Testis (tissue), 3 donors: ENCODE measurements around the gene ATP6V0D1. TPM values are rescaled to one million over a fixed set of nuclear protein-coding genes. Genes with fewer than 3 reads are reported as not detected.
A peak's percentile ranks its signal among the peaks of the same experiment; 100 is the strongest.

Experiments used
- DNase-seq: peaks from one replicate; pipeline ENCODE4 v3.0.0-alpha.2; 2019
- H3K27ac ChIP-seq, 2 donors: fragments of 200-600 bp; sonication (generic); one replicate each; pipeline ENCODE4 v1.5.1; 2019
- H3K27me3 ChIP-seq: fragments of 200-600 bp; sonication (generic); one replicate; pipeline ENCODE4 v1.5.1; 2019
- H3K36me3 ChIP-seq: fragments of 200-600 bp; sonication (generic); one replicate; pipeline ENCODE4 v1.5.1; 2017; ENCODE audit warnings: low read depth; ENCODE audit errors: missing control alignments
- H3K4me1 ChIP-seq: fragments of 200-600 bp; sonication (generic); one replicate; pipeline ENCODE4 v1.5.1; 2019
- H3K4me3 ChIP-seq, 2 donors: fragments of 200-600 bp; sonication (generic); one replicate each; pipeline ENCODE4 v1.5.1; 2017 to 2019
- H3K9me3 ChIP-seq: fragments of 200-600 bp; sonication (generic); one replicate; pipeline ENCODE4 v1.5.1; 2017
- CTCF ChIP-seq, 3 experiments: fragments of 450-650 bp in 2 of 3; fragments of 200-600 bp in 1 of 3; sonication (generic) in 1 of 3; IDR thresholded peaks; one replicate each; pipeline ENCODE4 v1.5.1; 2016 to 2019; ENCODE audit warnings: antibody characterized with exemption in 3 of 3, mild to moderate bottlenecking in 2 of 3, moderate library complexity in 1 of 3
- POLR2A ChIP-seq: fragments of 450-650 bp; IDR thresholded peaks from one replicate; pipeline ENCODE4 v1.6.1; 2017; ENCODE audit warnings: antibody characterized with exemption, mild to moderate bottlenecking, moderate library complexity
- WGBS, 2 donors: methylation state at CpG; one replicate each; pipeline ENCODE4 v1.1.5; 2018; 5-methylcytosine and 5-hydroxymethylcytosine counted together
- intact Hi-C: fragments of 100-400 bp; cut with DNase I; formaldehyde crosslinking; loops from one replicate; pipeline ENCODE4 v1.15.1; 2023; ENCODE audit warnings: low total_unique reads
- polyA plus RNA-seq: library from polyadenylated mRNA; stranded (reverse); fragments of 350-450 nt; fragmentation: Illumina TruSeq; extraction: RNeasy Lipid Tissue Mini Kit (QIAGEN cat#74804); gene quantifications from one replicate; pipeline ENCODE4 v1.2.3, GENCODE V29; 2014; ENCODE audit warnings: low read depth, low replicate concordance; ENCODE audit not compliant: insufficient read depth
- total RNA-seq, 2 donors: library from RNA; depleted of rRNA; stranded (reverse); fragments of >200 nt; gene quantifications; one replicate each; pipeline ENCODE4 v1.2.3, GENCODE V29; 2016

The ATP6V0D1 gene
- total and polyA plus RNA-seq, 3 donors from 2014 or later, result 95.0 to 165 (median 135) TPM

GRCh38 chr16:67459861-67460150, 21.2 kb downstream of the ATP6V0D1 start:
- H3K4me3 ChIP-seq, result no peak overlapping the region
- peaks cover 82% of the 10 kb centered on the region for H3K4me1 ChIP-seq
- intact Hi-C loops, result no loop called here
- no peaks in the 10 kb centered on the region for H3K36me3 ChIP-seq
- H3K9me3 ChIP-seq, result no peaks in the 10 kb centered on the region
- DNase-seq, result peak; percentile 61
- WGBS, 2 donors, result 31% methylated on average over 3 of the region's 3 CpGs; no CpG with 5 or more reads in 1 of the 2 donors
- H3K27ac ChIP-seq, result peak overlapping the region; percentile 70 to 73
- H3K27me3 ChIP-seq, result no peaks in the 10 kb centered on the region
- TF ChIP-seq CTCF (IDR thresholded peaks at IDR 0.05), result no peak
- no peak for TF ChIP-seq POLR2A

DNA sequence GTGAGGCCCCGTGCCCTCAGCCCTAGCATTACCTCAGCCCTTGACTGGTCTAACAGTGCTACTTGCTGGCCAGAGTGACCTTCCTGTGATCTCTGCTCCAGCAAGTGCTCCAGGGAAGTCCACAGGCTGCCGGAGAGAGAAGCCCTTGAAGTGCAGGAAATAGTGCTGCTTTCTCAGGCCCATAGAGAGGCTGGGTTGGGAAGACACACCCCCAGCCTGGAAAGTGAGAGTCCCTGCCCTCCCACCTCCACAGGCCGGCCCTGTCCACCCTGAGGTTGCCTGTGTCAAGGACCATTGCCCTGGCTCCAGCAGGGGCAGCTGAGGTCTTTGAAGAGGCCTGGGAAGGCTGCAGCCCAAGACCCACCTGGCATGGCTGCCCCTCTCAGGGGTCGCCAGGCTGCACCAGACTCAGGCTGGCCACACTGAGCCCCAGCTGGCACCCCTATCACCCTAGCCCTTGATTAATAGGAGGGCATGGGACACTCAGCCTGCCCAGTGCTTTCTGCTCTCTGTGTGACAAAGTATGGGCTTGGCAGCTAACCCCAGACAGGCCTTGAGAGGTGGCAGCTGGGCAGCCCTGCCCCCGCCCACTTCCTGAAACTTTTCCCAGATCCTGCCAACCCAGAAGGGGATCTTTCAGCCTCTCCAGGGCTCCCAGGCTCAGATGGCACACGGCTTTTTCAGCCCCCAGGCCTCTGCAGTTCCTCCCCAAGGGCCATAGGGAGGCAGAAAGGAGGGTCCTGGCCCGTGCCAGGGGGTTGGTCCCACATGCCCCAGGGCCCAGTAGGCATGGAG, 21.7 kb downstream of the ATP6V0D1 start:
- 26 to 31% methylated on average over 6 to 7 of the region's 7 CpGs for WGBS, 2 donors
- Histone ChIP-seq H3K36me3 (no peaks in the 10 kb centered on the region), H3K27ac (peak overlapping the region; percentile 70 to 73), H3K4me1 (peaks cover 77% of the 10 kb centered on the region), H3K4me3 (no peak overlapping the region), H3K27me3 (no peaks in the 10 kb centered on the region), H3K9me3 (no peaks in the 10 kb centered on the region)
- intact Hi-C loops, result no loop called here
- TF ChIP-seq POLR2A (no peak), CTCF (IDR thresholded peaks at IDR 0.05) (no peak)
- peak; percentile 79 for DNase-seq

DNA sequence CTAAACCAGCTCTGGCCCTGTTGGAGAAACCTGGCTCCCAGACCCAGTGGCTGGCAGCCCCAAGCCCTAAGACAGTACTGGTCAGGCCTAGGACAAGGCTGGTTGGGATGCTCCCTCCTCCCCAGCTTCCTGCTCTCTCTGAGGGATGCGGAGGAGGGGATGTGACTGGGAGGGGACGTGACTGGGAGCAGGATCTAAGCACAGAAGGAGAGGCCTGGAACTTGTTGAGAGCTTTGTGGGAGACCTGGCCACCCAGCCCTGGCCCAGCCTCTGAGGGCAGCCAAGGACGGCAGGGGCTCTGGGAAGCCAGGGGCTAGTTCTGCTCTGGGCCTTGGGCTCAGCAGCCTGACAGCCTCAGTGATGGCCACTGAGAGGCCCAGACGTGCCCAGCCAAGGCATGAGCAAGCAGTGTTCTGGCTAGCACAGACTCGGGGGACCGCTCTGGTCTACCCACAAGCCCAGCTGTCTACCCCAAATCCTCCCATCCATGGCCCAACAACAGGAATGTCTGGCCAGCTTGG, 22.8 kb downstream of the ATP6V0D1 start:
- Histone ChIP-seq H3K27me3 (no peaks in the 10 kb centered on the region), H3K27ac (peak overlapping the region; percentile 12 to 70), H3K4me3 (no peak overlapping the region), H3K9me3 (no peaks in the 10 kb centered on the region), H3K36me3 (no peaks in the 10 kb centered on the region), H3K4me1 (peaks cover 76% of the 10 kb centered on the region)
- WGBS, 2 donors, result 46 to 59% methylated on average over 5 to 6 of the region's 6 CpGs
- no peak for TF ChIP-seq CTCF (IDR thresholded peaks at IDR 0.05)
- no peak for TF ChIP-seq POLR2A
- peak; percentile 50 for DNase-seq
- intact Hi-C loops, result no loop called here

- Histone ChIP-seq H3K4me1 (peaks cover 71% of the 10 kb centered on the region), H3K27ac (peak overlapping the region in 1 of 2 donors; percentile 70), H3K9me3 (no peaks in the 10 kb centered on the region), H3K27me3 (no peaks in the 10 kb centered on the region), H3K36me3 (no peaks in the 10 kb centered on the region), H3K4me3 (no peak overlapping the region)
- TF ChIP-seq CTCF (IDR thresholded peaks at IDR 0.05) (no peak), POLR2A (no peak)
- no peak for DNase-seq
- intact Hi-C loops, result no loop called here
- 55 to 67% methylated on average over 7 of the region's 7 CpGs for WGBS, 2 donors
Measured at GRCh38 chr16:67457611-67458010, 23.3 kb downstream of the ATP6V0D1 start.
